Tibial nerve (tissue), 4 donors: Measurements from ENCODE around the gene DLX1. TPM values are rescaled to one million over a fixed set of nuclear protein-coding genes. Genes with fewer than 3 reads are reported as not detected.

Experiments used
- DNase-seq, 2 donors: peaks; one replicate each; pipeline ENCODE4 v3.0.0-alpha.2; 2019; ENCODE audit warnings: low spot score in 2 of 2
- H3K27ac ChIP-seq, 4 donors: fragments of 200-600 bp; sonication (generic) in 3 of 4; one replicate each; pipeline ENCODE4 v1.5.1; 2017 to 2019; ENCODE audit warnings: mild to moderate bottlenecking in 1 of 4
- H3K27me3 ChIP-seq, 2 donors: fragments of 200-600 bp; sonication (generic) in 1 of 2; one replicate each; pipeline versions ENCODE4 v1.5.1 to v1.6.0; 2017 to 2019
- H3K36me3 ChIP-seq, 3 donors: fragments of 200-600 bp; sonication (generic); one replicate each; pipeline ENCODE4 v1.5.1; 2018 to 2019
- H3K4me1 ChIP-seq, 4 donors: fragments of 200-600 bp; sonication (generic) in 3 of 4; one replicate each; pipeline ENCODE4 v1.5.1; 2017 to 2019
- H3K4me3 ChIP-seq, 4 donors: fragments of 200-600 bp; sonication (generic) in 3 of 4; one replicate each; pipeline ENCODE4 v1.5.1; 2017 to 2019; ENCODE audit warnings: mild to moderate bottlenecking in 1 of 4, moderate library complexity in 1 of 4
- H3K9me3 ChIP-seq, 4 donors: fragments of 200-600 bp; sonication (generic) in 3 of 4; one replicate each; pipeline ENCODE4 v1.5.1; 2017 to 2019
- EP300 ChIP-seq, 2 donors: sonication (generic); formaldehyde crosslinking; IDR thresholded peaks; one replicate each; pipeline ENCODE4 v1.6.1; 2017; ENCODE audit warnings: antibody characterized with exemption in 2 of 2, mild to moderate bottlenecking in 1 of 2
- POLR2A ChIP-seq, 2 donors: fragments of 450-650 bp; IDR thresholded peaks; one replicate each; pipeline ENCODE4 v1.6.1; 2017; ENCODE audit warnings: antibody characterized with exemption in 2 of 2, mild to moderate bottlenecking in 2 of 2, moderate library complexity in 2 of 2
- WGBS, 2 donors: methylation state at CpG; one replicate each; pipeline ENCODE4 v1.1.5; 2018; 5-methylcytosine and 5-hydroxymethylcytosine counted together
- total RNA-seq, 4 donors: library from RNA; depleted of rRNA; stranded (reverse); fragments of >200 nt; gene quantifications; one replicate each; pipeline ENCODE4 v1.1.0, GENCODE V29; 2016
- TF ChIP-seq, protein P1 (sequence below), 5 experiments: fragments of 200-600 bp in 3 of 5; fragments of 450-650 bp in 2 of 5; sonication (generic) in 3 of 5; IDR thresholded peaks; one replicate each; pipeline ENCODE4 v1.5.1; 2016 to 2019; ENCODE audit warnings: antibody characterized with exemption in 5 of 5, mild to moderate bottlenecking in 3 of 5, moderate library complexity in 2 of 5

Gene DLX1
- total RNA-seq, 4 donors from 2014 or later = 0.44 TPM; not detected in 3

- WGBS, 2 donors = 89 to 94% methylated on average over 2 of the region's 2 CpGs
- Histone ChIP-seq H3K4me1 (peaks cover 0 to 29% (median 6%) of the 10 kb centered on the region in 4 donors), H3K27me3 (no peaks in the 10 kb centered on the region), H3K27ac (no peak overlapping the region), H3K4me3 (no peak overlapping the region), H3K36me3 (no peaks in the 10 kb centered on the region), H3K9me3 (no peaks in the 10 kb centered on the region)
- DNase-seq = no peak
- TF ChIP-seq, protein P1, sequence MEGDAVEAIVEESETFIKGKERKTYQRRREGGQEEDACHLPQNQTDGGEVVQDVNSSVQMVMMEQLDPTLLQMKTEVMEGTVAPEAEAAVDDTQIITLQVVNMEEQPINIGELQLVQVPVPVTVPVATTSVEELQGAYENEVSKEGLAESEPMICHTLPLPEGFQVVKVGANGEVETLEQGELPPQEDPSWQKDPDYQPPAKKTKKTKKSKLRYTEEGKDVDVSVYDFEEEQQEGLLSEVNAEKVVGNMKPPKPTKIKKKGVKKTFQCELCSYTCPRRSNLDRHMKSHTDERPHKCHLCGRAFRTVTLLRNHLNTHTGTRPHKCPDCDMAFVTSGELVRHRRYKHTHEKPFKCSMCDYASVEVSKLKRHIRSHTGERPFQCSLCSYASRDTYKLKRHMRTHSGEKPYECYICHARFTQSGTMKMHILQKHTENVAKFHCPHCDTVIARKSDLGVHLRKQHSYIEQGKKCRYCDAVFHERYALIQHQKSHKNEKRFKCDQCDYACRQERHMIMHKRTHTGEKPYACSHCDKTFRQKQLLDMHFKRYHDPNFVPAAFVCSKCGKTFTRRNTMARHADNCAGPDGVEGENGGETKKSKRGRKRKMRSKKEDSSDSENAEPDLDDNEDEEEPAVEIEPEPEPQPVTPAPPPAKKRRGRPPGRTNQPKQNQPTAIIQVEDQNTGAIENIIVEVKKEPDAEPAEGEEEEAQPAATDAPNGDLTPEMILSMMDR (IDR thresholded peaks at IDR 0.05) = no peak
- TF ChIP-seq POLR2A (IDR thresholded peaks at IDR 0.05) = no peak
- TF ChIP-seq EP300 (IDR thresholded peaks at IDR 0.05) = no peak
These were observed 35.7 kb upstream of the DLX1 start for GRCh38 chr2:172049567-172050120.

- Histone ChIP-seq H3K4me3 (no peak overlapping the region), H3K27ac (peak overlapping the region in 2 of 4 donors; percentile 4 to 21), H3K36me3 (no peaks in the 10 kb centered on the region), H3K4me1 (peaks cover 0 to 29% (median 6%) of the 10 kb centered on the region in 4 donors), H3K27me3 (no peaks in the 10 kb centered on the region), H3K9me3 (no peaks in the 10 kb centered on the region)
- WGBS, 2 donors = 42 to 48% methylated on average over 1 of the region's 1 CpG
- TF ChIP-seq POLR2A (IDR thresholded peaks at IDR 0.05) (no peak), EP300 (IDR thresholded peaks at IDR 0.05) (no peak)
- TF ChIP-seq, protein P1 (IDR thresholded peaks at IDR 0.05) = no peak
- no peak for DNase-seq
These were observed 34.7 kb upstream of the DLX1 start for GRCh38 chr2:172050479-172051125.

GRCh38 chr2:172052000-172052983 is 33.0 kb upstream of the DLX1 start:
- Histone ChIP-seq H3K4me1 (peaks cover 0 to 29% (median 6%) of the 10 kb centered on the region in 4 donors), H3K4me3 (no peak overlapping the region), H3K36me3 (no peaks in the 10 kb centered on the region), H3K9me3 (no peaks in the 10 kb centered on the region), H3K27me3 (no peaks in the 10 kb centered on the region), H3K27ac (no peak overlapping the region)
- TF ChIP-seq, protein P1 (IDR thresholded peaks at IDR 0.05) = no peak
- TF ChIP-seq EP300 (IDR thresholded peaks at IDR 0.05) (no peak), POLR2A (IDR thresholded peaks at IDR 0.05) (no peak)
- 24 to 28% methylated on average over 4 of the region's 4 CpGs for WGBS, 2 donors
- DNase-seq = no peak

- 79 to 83% methylated on average over 1 of the region's 1 CpG for WGBS, 2 donors
- Histone ChIP-seq H3K27me3 (no peaks in the 10 kb centered on the region), H3K9me3 (no peaks in the 10 kb centered on the region), H3K36me3 (no peaks in the 10 kb centered on the region), H3K4me1 (peaks cover 0 to 29% (median 6%) of the 10 kb centered on the region in 4 donors), H3K27ac (no peak overlapping the region), H3K4me3 (no peak overlapping the region)
- TF ChIP-seq, protein P1 (IDR thresholded peaks at IDR 0.05) = no peak
- no peak for TF ChIP-seq EP300 (IDR thresholded peaks at IDR 0.05)
- no peak for TF ChIP-seq POLR2A (IDR thresholded peaks at IDR 0.05)
- no peak for DNase-seq
These were observed 31.8 kb upstream of the DLX1 start for GRCh38 chr2:172053486-172053885.
